ENCODE data around the gene ARHGDIG. TPM values are rescaled to one million over a fixed set of nuclear protein-coding genes. Genes with fewer than 3 reads are reported as not detected.

ARHGDIG gene
- total and polyA plus RNA-seq, 7 donors: 1.6 to 5.7 (median 5.0) TPM; not detected in 1

GRCh38 chr16:278863-279366, 1.5 kb upstream of the ARHGDIG start:
- TF ChIP-seq POLR2A (IDR thresholded peaks at IDR 0.05) (no peak), CTCF (IDR thresholded peaks at IDR 0.05) (no peak), EP300 (IDR thresholded peaks at IDR 0.05) (no peak), POLR2AphosphoS5 (IDR thresholded peaks at IDR 0.05) (no peak)
- Histone ChIP-seq H3K9me3 (no peaks in the 10 kb centered on the region), H3K27me3 (peaks cover 8 to 41% (median 38%) of the 10 kb centered on the region in 3 donors), H3K4me3 (no peak overlapping the region), H3K27ac (no peak overlapping the region), H3K4me1 (peaks cover 0 to 32% (median 28%) of the 10 kb centered on the region in 4 donors), H3K36me3 (no peaks in the 10 kb centered on the region)
- 24 to 48% methylated on average over 6 of the region's 6 CpGs for WGBS, 2 donors
- intact Hi-C loops (cut with DNase I): no loop called here
- no peak for DNase-seq

- Histone ChIP-seq H3K9me3 (no peaks in the 10 kb centered on the region), H3K27ac (no peak overlapping the region), H3K4me3 (no peak overlapping the region), H3K4me1 (peaks cover 0 to 29% (median 26%) of the 10 kb centered on the region in 4 donors), H3K27me3 (peaks cover 8 to 38% (median 37%) of the 10 kb centered on the region in 3 donors), H3K36me3 (no peaks in the 10 kb centered on the region)
- no peak for DNase-seq
- WGBS, 2 donors: 67 to 73% methylated on average over 7 of the region's 7 CpGs
- intact Hi-C loops (cut with DNase I): no loop called here
- no peak for TF ChIP-seq POLR2A (IDR thresholded peaks at IDR 0.05)
- TF ChIP-seq EP300 (IDR thresholded peaks at IDR 0.05): no peak
- TF ChIP-seq POLR2AphosphoS5 (IDR thresholded peaks at IDR 0.05): no peak
- no peak for TF ChIP-seq CTCF (IDR thresholded peaks at IDR 0.05)
Observed at GRCh38 chr16:279531-279930, 860 bp upstream of the ARHGDIG start.

- peak overlapping the region in 2 of 4 donors; percentile 36 to 40 for H3K4me3 ChIP-seq
- 5 to 7% methylated on average over 47 of the region's 47 CpGs for WGBS, 2 donors
- TF ChIP-seq POLR2AphosphoS5 (IDR thresholded peaks at IDR 0.05): no peak
- TF ChIP-seq CTCF (IDR thresholded peaks at IDR 0.05): no peak
- no peak for TF ChIP-seq EP300 (IDR thresholded peaks at IDR 0.05)
- no peak for TF ChIP-seq POLR2A (IDR thresholded peaks at IDR 0.05)
- H3K9me3 ChIP-seq: no peaks in the 10 kb centered on the region
- no peak for DNase-seq
- H3K27me3 ChIP-seq: peaks cover 8 to 33% (median 33%) of the 10 kb centered on the region in 3 donors
- H3K27ac ChIP-seq: no peak overlapping the region
- H3K4me1 ChIP-seq: peaks cover 0 to 24% (median 21%) of the 10 kb centered on the region in 4 donors
- H3K36me3 ChIP-seq: no peaks in the 10 kb centered on the region
- intact Hi-C loops (cut with DNase I): no loop called here
Observed at GRCh38 chr16:280005-280460, 358 bp upstream of the ARHGDIG start.

GRCh38 chr16:280991-281659, 734 bp downstream of the ARHGDIG start:
- H3K27ac ChIP-seq: no peak overlapping the region
- peaks cover 0 to 17% (median 15%) of the 10 kb centered on the region in 4 donors for H3K4me1 ChIP-seq
- no peak for DNase-seq
- 38 to 43% methylated on average over 27 of the region's 27 CpGs for WGBS, 2 donors
- peak overlapping the region in 3 of 4 donors; percentile 30 to 47 (median 40) for H3K4me3 ChIP-seq
- TF ChIP-seq POLR2A (IDR thresholded peaks at IDR 0.05): no peak
- no peak for TF ChIP-seq POLR2AphosphoS5 (IDR thresholded peaks at IDR 0.05)
- TF ChIP-seq EP300 (IDR thresholded peaks at IDR 0.05): no peak
- TF ChIP-seq CTCF (IDR thresholded peaks at IDR 0.05): no peak
- peaks cover 8 to 29% (median 29%) of the 10 kb centered on the region in 3 donors for H3K27me3 ChIP-seq
- no peaks in the 10 kb centered on the region for H3K36me3 ChIP-seq
- intact Hi-C loops (cut with DNase I): no loop called here
- H3K9me3 ChIP-seq: no peaks in the 10 kb centered on the region

Measured in sigmoid colon (tissue), 7 donors.